NCI-H1048 (cell line): ENCODE results near the gene NR3C2.

Experiments used
- DNase-seq: peaks from one replicate; lab custom pipeline; 2025; lab: John Stamatoyannopoulos, UW

The NR3C2 gene

GRCh38 chr4:148053298-148054003 is 388.8 kb downstream of the NR3C2 start:
- DNase-seq = no peak

- no peak for DNase-seq
Observed at GRCh38 chr4:148052448-148052847, 389.8 kb downstream of the NR3C2 start.

- no peak for DNase-seq
Observed at GRCh38 chr4:148051403-148051802, 390.8 kb downstream of the NR3C2 start.

DNA sequence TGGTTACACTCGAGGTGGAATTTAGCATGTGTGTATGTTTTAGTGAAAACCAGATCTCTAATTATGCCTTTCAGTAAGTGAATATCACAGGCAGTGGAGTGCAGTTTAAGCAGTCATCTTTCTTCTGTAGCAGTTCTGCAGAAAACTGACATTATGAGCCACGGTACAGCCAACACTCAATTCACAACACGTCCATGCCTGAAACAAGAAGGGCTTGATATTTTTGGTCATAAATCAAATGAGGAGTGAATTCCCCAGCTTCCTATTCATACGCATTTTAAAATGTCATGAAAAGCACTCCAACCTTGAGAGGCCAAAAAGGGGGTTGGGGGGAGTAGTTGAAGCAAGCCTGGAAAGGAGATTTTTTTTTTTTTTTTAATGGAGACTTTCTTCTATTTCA is 393.6 kb downstream of the NR3C2 start:
- DNase-seq = no peak

GRCh38 chr4:148044912-148045352 is 397.3 kb downstream of the NR3C2 start:
- DNase-seq = no peak

DNA sequence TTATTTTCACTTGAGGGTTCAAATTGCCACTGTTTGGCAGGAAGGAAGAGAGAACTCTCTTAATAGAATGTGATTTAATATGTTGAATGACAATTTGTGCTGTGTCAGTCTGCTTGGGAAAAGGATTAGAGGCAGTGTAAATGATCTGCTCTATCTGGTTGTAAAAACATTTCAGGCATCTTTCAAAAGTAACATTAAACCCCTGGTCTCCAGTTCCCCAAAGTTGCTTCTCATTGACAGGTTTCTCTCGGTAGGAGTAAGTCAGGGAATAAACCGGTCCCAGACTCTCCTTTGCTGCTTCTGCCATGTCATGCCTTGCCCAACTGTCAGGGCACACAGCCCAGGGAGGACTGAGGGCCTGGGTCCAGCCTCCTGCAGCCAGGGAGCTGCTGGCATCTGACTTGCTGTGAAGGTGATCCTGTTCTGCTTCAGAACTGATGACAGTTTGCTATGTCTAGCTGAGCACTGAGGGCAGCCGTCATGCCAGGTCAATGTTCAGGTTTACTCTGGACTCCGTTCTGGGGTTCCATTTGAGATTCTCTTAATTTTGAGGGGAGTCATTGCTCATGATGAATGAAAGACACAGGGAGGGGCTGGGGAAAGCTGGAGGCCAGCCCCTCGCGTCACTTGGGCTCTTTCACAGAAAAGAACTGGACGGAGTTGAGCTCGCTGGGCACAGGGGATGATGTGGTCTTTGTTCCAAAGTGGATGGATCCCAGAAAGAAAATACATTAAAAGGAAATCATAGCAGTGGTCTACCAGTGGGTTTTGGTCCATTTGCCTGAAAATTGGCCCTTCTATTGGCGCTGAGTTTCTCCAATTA is 397.9 kb downstream of the NR3C2 start:
- no peak for DNase-seq

- no peak for DNase-seq
Observed at GRCh38 chr4:148041606-148042329, 400.4 kb downstream of the NR3C2 start.

GRCh38 chr4:148034813-148035212 is 407.4 kb downstream of the NR3C2 start:
- DNase-seq = no peak

GRCh38 chr4:148030193-148030873 is 411.9 kb downstream of the NR3C2 start:
- DNase-seq = no peak

- DNase-seq = no peak
Observed at GRCh38 chr4:148029781-148030180, 412.4 kb downstream of the NR3C2 start.
